GM18907 (cell line): Measurements from ENCODE around the gene SDR42E2.

Source experiments
- ATAC-seq: cut with Tn5 transposase; IDR thresholded peaks from one replicate; pipeline ENCODE4 v1.9.1; 2021; ENCODE audit warnings: mild to moderate bottlenecking, moderate library complexity; ENCODE audit not compliant: unreplicated experiment

SDR42E2 gene

DNA sequence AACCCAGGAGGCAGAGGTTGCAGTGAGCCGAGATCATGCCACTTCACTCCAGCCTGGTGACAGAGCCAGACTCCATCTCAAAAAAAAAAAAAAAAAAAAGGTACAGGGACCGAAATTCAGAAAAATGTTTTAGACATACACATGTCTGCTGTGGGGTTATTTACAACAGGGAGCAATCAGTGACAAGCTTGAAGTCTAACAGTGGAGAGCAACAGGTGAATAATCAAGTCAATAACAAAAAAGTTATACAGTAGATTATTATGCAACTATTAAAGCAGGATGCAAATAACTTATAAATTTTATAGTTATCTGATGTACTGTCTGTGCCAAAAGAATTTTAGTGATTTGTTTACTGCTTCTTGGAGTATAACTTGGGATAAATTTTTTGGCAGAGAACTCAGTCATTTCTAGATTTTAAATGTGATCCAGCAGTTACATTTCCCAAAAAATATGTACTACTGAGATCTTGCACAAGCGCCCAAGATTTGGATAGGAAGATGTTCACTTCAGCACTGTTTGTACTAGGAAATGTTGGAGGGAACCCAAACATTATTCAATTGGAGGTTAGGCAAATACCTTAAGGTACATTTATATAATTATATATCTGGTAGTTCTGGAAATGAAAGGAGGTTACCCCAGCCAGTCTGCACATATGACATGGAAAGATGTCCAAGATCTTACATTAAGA, 77.9 kb downstream of the SDR42E2 start:
- no peak for ATAC-seq
